GM12878 (cell line): ENCODE measurements around the gene RWDD2A. TPM values are rescaled to one million over a fixed set of nuclear protein-coding genes. Genes with fewer than 3 reads are reported as not detected.

Source experiments
- ATAC-seq: fragments of 200-7000 bp; cut with Tn5 transposase; 3 replicates; pipeline ENCODE4 v1.9.1; 2020; ENCODE audit warnings: mild to moderate bottlenecking, moderate library complexity
- BruUV-seq: library from RNA; stranded (reverse); fragments of 400-500 nt; replicated peaks from 2 replicates; lab custom pipeline; 2021; lab: Mats Ljungman, UMichigan
- CTCF ChIA-PET: fragments of 300-600 bp; sonication (Branson Sonifier 250); formaldehyde crosslinking; extraction: SDS; loops from one replicate; lab custom pipeline; 2021; ENCODE audit warnings: inconsistent platforms; lab: Yijun Ruan, JAX
- POLR2A ChIA-PET: fragments of 350-600 bp; formaldehyde crosslinking; extraction: SDS; loops from one replicate; lab custom pipeline; 2021; ENCODE audit warnings: inconsistent platforms; lab: Charles Lee
- RAD21 ChIA-PET: fragments of 300-600 bp; sonication (Branson Sonifier 250); formaldehyde crosslinking; loops from one replicate; lab custom pipeline; 2023; ENCODE audit warnings: antibody characterized with exemption; ENCODE audit not compliant: unreplicated experiment; lab: Charles Lee
- SMC1A ChIA-PET: fragments of 300-600 bp; sonication (Branson Sonifier 250); formaldehyde crosslinking; loops from one replicate; lab custom pipeline; 2023; ENCODE audit not compliant: unreplicated experiment, uncharacterized antibody; lab: Charles Lee
- DNase-seq: peaks from one replicate; pipeline ENCODE4 v3.0.0-alpha.2; 2011; ENCODE audit warnings: low read depth, low spot score
- FAIRE-seq: peaks from 3 replicates; lab custom pipeline; 2011; peaks lifted over from hg19 to GRCh38; lab: Jason Lieb, UNC
- H2AFZ ChIP-seq: 2 replicates; pipeline ENCODE4 v1.6.0; 2011; ENCODE audit warnings: low read depth, low read length, control low read depth; ENCODE audit not compliant: control insufficient read depth
- H3K27ac ChIP-seq: 2 replicates; pipeline ENCODE4 v1.5.1; 2011; ENCODE audit warnings: control low read depth; ENCODE audit not compliant: control insufficient read depth, insufficient read depth
- H3K27me3 ChIP-seq, 2 experiments: replicated peaks in 1 of 2; 2 replicates each; pipeline versions ENCODE4 v1.6.0 to v1.6.1; 2011; ENCODE audit warnings: low read length in 1 of 2; ENCODE audit not compliant: control insufficient read depth in 2 of 2, insufficient read depth in 2 of 2
- H3K36me3 ChIP-seq, 2 experiments: 2 replicates each; pipeline ENCODE4 v1.5.1; 2011; ENCODE audit warnings: low read length in 1 of 2; ENCODE audit not compliant: control insufficient read depth in 2 of 2, insufficient read depth in 2 of 2
- H3K4me1 ChIP-seq: 2 replicates; pipeline ENCODE4 v1.6.1; 2011; ENCODE audit warnings: mild to moderate bottlenecking, low read length, moderate library complexity, mixed read lengths; ENCODE audit not compliant: control insufficient read depth, insufficient read depth
- H3K4me2 ChIP-seq: 2 replicates; pipeline ENCODE4 v1.6.0; 2011; ENCODE audit warnings: control low read depth; ENCODE audit not compliant: control insufficient read depth, insufficient read depth
- H3K4me3 ChIP-seq: fragments of 200-600 bp; sonication (generic); 2 replicates; pipeline ENCODE4 v1.5.1; 2016
- H3K79me2 ChIP-seq: 2 replicates; pipeline ENCODE4 v1.6.0; 2011; ENCODE audit warnings: low read length; ENCODE audit not compliant: control insufficient read depth, insufficient read depth
- H3K9ac ChIP-seq: 2 replicates; pipeline ENCODE4 v1.8.0; 2011; ENCODE audit warnings: low read length, control low read depth, mixed read lengths; ENCODE audit not compliant: control insufficient read depth, insufficient read depth
- H3K9me3 ChIP-seq: replicated peaks from 3 replicates; pipeline ENCODE4 v1.5.1; 2011; ENCODE audit warnings: mild to moderate bottlenecking, low read length; ENCODE audit not compliant: control insufficient read depth, insufficient read depth
- H4K20me1 ChIP-seq: 2 replicates; pipeline ENCODE4 v1.6.0; 2011; ENCODE audit not compliant: control insufficient read depth, insufficient read depth
- ATF7 ChIP-seq: fragments of 450-650 bp; IDR thresholded peaks from 2 replicates; pipeline ENCODE4 v1.6.1; 2016; ENCODE audit warnings: low read depth, mild to moderate bottlenecking
- DPF2 ChIP-seq: fragments of 450-650 bp; IDR thresholded peaks from 2 replicates; pipeline ENCODE4 v1.6.1; 2017; ENCODE audit warnings: mild to moderate bottlenecking
- ESRRA ChIP-seq: IDR thresholded peaks from 2 replicates; pipeline ENCODE4 v1.6.1; 2012; ENCODE audit warnings: mild to moderate bottlenecking, low read length, improper control_type of control experiment
- EZH2 ChIP-seq: IDR thresholded peaks from 2 replicates; pipeline ENCODE4 v1.6.1; 2012; ENCODE audit warnings: low read depth, mild to moderate bottlenecking, control low read depth, inconsistent platforms, low read length, borderline replicate concordance; ENCODE audit not compliant: control insufficient read depth
- KLF5 ChIP-seq: fragments of 450-650 bp; IDR thresholded peaks from 2 replicates; pipeline ENCODE4 v1.6.1; 2014; ENCODE audit warnings: mild to moderate bottlenecking; ENCODE audit not compliant: partially characterized antibody
- LARP7 ChIP-seq: fragments of 450-650 bp; IDR thresholded peaks from 2 replicates; pipeline ENCODE4 v1.6.1; 2017; ENCODE audit warnings: mild to moderate bottlenecking
- SRF ChIP-seq, 2 experiments: IDR thresholded peaks; 2 replicates each; pipeline ENCODE4 v1.6.1; 2011; ENCODE audit warnings: low read depth in 2 of 2, low read length in 2 of 2, mild to moderate bottlenecking in 1 of 2, moderate library complexity in 1 of 2
- WGBS: methylation state at CpG from one replicate; pipeline ENCODE4 v1.1.6; 2016; ENCODE audit warnings: low lambda C conversion rate; ENCODE audit not compliant: insufficient replicate concordance, insufficient coverage; ENCODE audit errors: missing lambda C conversion rate; 5-methylcytosine and 5-hydroxymethylcytosine counted together
- in situ Hi-C: fragments of 300-500 bp; cut with MboI; formaldehyde crosslinking; loops from 9 replicates; pipeline ENCODE4 v1.14.3; 2018; ENCODE audit warnings: mixed read lengths
- intact Hi-C: fragments of 100-400 bp; cut with micrococcal nuclease; formaldehyde crosslinking; loops from one replicate; pipeline ENCODE4 v1.14.2; 2022; ENCODE audit not compliant: unreplicated experiment
- polyA plus RNA-seq, 11 experiments: library from polyadenylated mRNA; depleted of rRNA in 4 of 11; unstranded in 6 of 11; stranded (reverse) in 5 of 11; fragments of >200 nt; fragmentation: Nextera tagmentation in 4 of 11; fragmentation: Illumina TruSeq in 1 of 11; extraction: Ambion mirVana in 4 of 11; extraction: Trizol in 1 of 11; gene quantifications; 1 replicate in 1 of 11; 2 replicates in 10 of 11; pipeline versions ENCODE4 v1.2.1 to v1.2.3, GENCODE V29; 2011 to 2016; ENCODE audit warnings: inconsistent platforms in 2 of 11, missing spikeins in 2 of 11, low read depth in 1 of 11
- total RNA-seq, 4 experiments: library from RNA; depleted of rRNA in 3 of 4; stranded (reverse); fragments of >200 nt in 3 of 4; fragmentation: Illumina TruSeq in 1 of 4; extraction: Trizol in 1 of 4; gene quantifications; 2 replicates each; pipeline versions ENCODE4 v1.2.1 to v1.2.3, GENCODE V29; 2013 to 2021
- TF ChIP-seq, protein P1 (sequence below): fragments of 450-650 bp; formaldehyde crosslinking; IDR thresholded peaks from 2 replicates; pipeline ENCODE4 v1.5.0; 2022; ENCODE audit warnings: mild to moderate bottlenecking, missing genetic modification characterization
- TF ChIP-seq, protein P2 (sequence below): IDR thresholded peaks from 2 replicates; pipeline ENCODE4 v1.6.1; 2012; ENCODE audit warnings: low read depth, low read length, improper control_type of control experiment

The RWDD2A gene
- total and polyA plus RNA-seq, 10 of the 15 experiments (the other 5 are each of a cell fraction or from before 2014, with no cell fraction given): 2.3 to 4.6 (median 2.9) TPM

DNA sequence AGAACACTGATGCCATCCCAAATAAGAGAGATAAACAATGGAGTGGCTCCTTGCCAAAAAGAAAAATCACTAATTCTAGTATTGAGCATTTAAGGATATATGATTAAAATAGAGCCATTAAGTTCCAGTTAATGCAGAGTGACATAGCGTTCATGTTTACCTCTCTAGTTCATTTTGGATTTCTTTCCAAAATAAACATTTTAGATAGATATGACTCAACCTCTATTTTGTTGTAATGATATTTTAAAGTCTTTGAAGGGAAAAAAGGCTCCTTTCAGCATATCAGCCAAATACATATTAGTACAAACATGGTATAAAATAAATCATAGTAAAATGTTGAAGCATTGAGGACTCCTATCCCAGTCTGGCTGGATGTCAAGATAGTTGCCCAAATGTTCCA lies 33.4 kb downstream of the RWDD2A start:
- intact Hi-C loops: loop anchor here (10.0 kb wide), 1 partner anchor 368 kb away; no protein-coding TSS in a partner anchor
- BruUV-seq: no TSS peak

DNA sequence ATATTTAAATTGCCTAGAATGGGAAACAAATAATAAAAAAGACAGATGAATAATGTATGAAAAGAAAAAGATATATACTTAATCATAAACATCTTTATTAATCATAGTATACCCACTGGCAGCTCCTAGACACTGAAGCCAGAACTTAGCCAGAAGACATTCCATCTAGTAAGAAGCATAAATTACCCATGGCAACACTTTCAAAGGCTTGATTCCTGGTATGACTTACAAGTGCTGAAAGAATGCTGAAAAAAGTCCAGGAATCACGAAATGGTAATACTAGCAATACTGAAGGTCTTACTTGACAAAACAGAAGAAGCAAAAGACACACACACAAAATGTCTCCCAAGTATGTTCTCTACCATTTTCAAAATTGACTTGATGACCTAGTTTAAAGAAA lies 38.0 kb downstream of the RWDD2A start:
- Histone ChIP-seq H4K20me1 (no peaks in the 10 kb centered on the region), H3K27me3 (no peaks in the 10 kb centered on the region), H2AFZ (no peak overlapping the region), H3K27ac (no peak overlapping the region), H3K4me3 (no peak overlapping the region), H3K4me1 (no peaks in the 10 kb centered on the region), H3K36me3 (no peaks in the 10 kb centered on the region), H3K4me2 (no peak overlapping the region), H3K9ac (no peak overlapping the region), H3K9me3 (no peaks in the 10 kb centered on the region), H3K79me2 (no peaks in the 10 kb centered on the region)
- RAD21 ChIA-PET: interaction anchor here (0.9 kb wide), 1 partner anchor 18 kb away, joined by 3 read pairs; no protein-coding TSS in a partner anchor
- intact Hi-C loops: no loop called here
- FAIRE-seq (no peak), DNase-seq (no peak), ATAC-seq (no peak)
- SMC1A ChIA-PET: interaction anchor here (0.6 to 1.5 kb wide), 2 partner anchors 10 to 16 kb away, joined by 4 to 7 read pairs; no protein-coding TSS in a partner anchor
- in situ Hi-C loops: no loop called here
- POLR2A ChIA-PET: no interaction called here
- CTCF ChIA-PET: interaction anchor here (0.7 to 6.9 kb wide), 4 partner anchors 9 to 284 kb away, joined by 4 to 53 read pairs (median 5); no protein-coding TSS in a partner anchor
- WGBS: 0% methylated on average over 1 of the region's 1 CpG
- no TSS peak for BruUV-seq
- no peak for TF ChIP-seq EZH2
- no peak for TF ChIP-seq DPF2
- no peak for TF ChIP-seq ESRRA
- TF ChIP-seq, protein P1, sequence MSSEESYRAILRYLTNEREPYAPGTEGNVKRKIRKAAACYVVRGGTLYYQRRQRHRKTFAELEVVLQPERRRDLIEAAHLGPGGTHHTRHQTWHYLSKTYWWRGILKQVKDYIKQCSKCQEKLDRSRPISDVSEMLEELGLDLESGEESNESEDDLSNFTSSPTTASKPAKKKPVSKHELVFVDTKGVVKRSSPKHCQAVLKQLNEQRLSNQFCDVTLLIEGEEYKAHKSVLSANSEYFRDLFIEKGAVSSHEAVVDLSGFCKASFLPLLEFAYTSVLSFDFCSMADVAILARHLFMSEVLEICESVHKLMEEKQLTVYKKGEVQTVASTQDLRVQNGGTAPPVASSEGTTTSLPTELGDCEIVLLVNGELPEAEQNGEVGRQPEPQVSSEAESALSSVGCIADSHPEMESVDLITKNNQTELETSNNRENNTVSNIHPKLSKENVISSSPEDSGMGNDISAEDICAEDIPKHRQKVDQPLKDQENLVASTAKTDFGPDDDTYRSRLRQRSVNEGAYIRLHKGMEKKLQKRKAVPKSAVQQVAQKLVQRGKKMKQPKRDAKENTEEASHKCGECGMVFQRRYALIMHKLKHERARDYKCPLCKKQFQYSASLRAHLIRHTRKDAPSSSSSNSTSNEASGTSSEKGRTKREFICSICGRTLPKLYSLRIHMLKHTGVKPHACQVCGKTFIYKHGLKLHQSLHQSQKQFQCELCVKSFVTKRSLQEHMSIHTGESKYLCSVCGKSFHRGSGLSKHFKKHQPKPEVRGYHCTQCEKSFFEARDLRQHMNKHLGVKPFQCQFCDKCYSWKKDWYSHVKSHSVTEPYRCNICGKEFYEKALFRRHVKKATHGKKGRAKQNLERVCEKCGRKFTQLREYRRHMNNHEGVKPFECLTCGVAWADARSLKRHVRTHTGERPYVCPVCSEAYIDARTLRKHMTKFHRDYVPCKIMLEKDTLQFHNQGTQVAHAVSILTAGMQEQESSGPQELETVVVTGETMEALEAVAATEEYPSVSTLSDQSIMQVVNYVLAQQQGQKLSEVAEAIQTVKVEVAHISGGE (CRISPR knock-in tag): no peak

More for the DNA sequence above, 33.4 kb downstream of the RWDD2A start:
- ChIA-PET CTCF (interaction anchor here (1.0 to 2.0 kb wide), 3 partner anchors 10 to 287 kb away, joined by 3 to 7 read pairs (median 5); partner anchors contain the start of gene DOP1A), RAD21 (interaction anchor here (1.0 to 1.7 kb wide), 2 partner anchors 159 to 288 kb away, joined by 3 to 4 read pairs; partner anchors contain the start of gene DOP1A), POLR2A (no interaction called here), SMC1A (interaction anchor here (1.5 to 2.1 kb wide), 2 partner anchors 160 to 288 kb away, joined by 4 to 8 read pairs; no protein-coding TSS in a partner anchor)
- Histone ChIP-seq H3K4me2 (no peak overlapping the region), H3K79me2 (no peaks in the 10 kb centered on the region), H3K4me3 (no peak overlapping the region), H3K4me1 (no peaks in the 10 kb centered on the region), H3K27ac (no peak overlapping the region), H3K9ac (no peak overlapping the region), H3K27me3 (no peaks in the 10 kb centered on the region), H4K20me1 (no peaks in the 10 kb centered on the region), H2AFZ (no peak overlapping the region), H3K36me3 (no peaks in the 10 kb centered on the region), H3K9me3 (no peaks in the 10 kb centered on the region)
- ATAC-seq: no peak
- no peak for FAIRE-seq
- DNase-seq: no peak
- in situ Hi-C loops: no loop called here
- 0% methylated on average over 1 of the region's 1 CpG for WGBS
- no peak for TF ChIP-seq ATF7
- no peak for TF ChIP-seq LARP7
- TF ChIP-seq, protein P2, sequence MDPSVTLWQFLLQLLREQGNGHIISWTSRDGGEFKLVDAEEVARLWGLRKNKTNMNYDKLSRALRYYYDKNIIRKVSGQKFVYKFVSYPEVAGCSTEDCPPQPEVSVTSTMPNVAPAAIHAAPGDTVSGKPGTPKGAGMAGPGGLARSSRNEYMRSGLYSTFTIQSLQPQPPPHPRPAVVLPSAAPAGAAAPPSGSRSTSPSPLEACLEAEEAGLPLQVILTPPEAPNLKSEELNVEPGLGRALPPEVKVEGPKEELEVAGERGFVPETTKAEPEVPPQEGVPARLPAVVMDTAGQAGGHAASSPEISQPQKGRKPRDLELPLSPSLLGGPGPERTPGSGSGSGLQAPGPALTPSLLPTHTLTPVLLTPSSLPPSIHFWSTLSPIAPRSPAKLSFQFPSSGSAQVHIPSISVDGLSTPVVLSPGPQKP: no peak
- TF ChIP-seq SRF (IDR thresholded peaks at IDR 0.05; ENCODE audit: low read depth in 2 of 2, low read length in 2 of 2): no peak
- TF ChIP-seq KLF5: no peak
